Measurements from ENCODE around the gene LCN6.
A peak's percentile ranks its signal among the peaks of the same experiment; 100 is the strongest.

Gene LCN6

GRCh38 chr9:136760834-136761544 is 12.7 kb upstream of the LCN6 start:
- TF ChIP-seq CTCF (IDR thresholded peaks at IDR 0.05; ENCODE audit: extremely low read depth, missing control alignments), result peak; percentile 64
- DNase-seq (ENCODE audit: low spot score), result peak; percentile 64

GRCh38 chr9:136760424-136760823 is 12.1 kb upstream of the LCN6 start:
- TF ChIP-seq CTCF (IDR thresholded peaks at IDR 0.05; ENCODE audit: extremely low read depth, missing control alignments), result no peak

GRCh38 chr9:136759436-136760325 is 11.4 kb upstream of the LCN6 start:
- no peak for TF ChIP-seq CTCF (IDR thresholded peaks at IDR 0.05; ENCODE audit: extremely low read depth, missing control alignments)
- no peak for DNase-seq (ENCODE audit: low spot score)

More at GRCh38 chr9:136760424-136760823, 12.1 kb upstream of the LCN6 start:
- no peak for DNase-seq (ENCODE audit: low spot score)

- no peak for TF ChIP-seq CTCF (IDR thresholded peaks at IDR 0.05; ENCODE audit: extremely low read depth, missing control alignments)
- no peak for DNase-seq (ENCODE audit: low spot score)
Measured at GRCh38 chr9:136759001-136759400, 10.7 kb upstream of the LCN6 start.

GRCh38 chr9:136757751-136758140 is 9.4 kb upstream of the LCN6 start:
- no peak for TF ChIP-seq CTCF (IDR thresholded peaks at IDR 0.05; ENCODE audit: extremely low read depth, missing control alignments)
- no peak for DNase-seq (ENCODE audit: low spot score)

GRCh38 chr9:136757328-136757727 is 9.0 kb upstream of the LCN6 start:
- no peak for DNase-seq (ENCODE audit: low spot score)

More at GRCh38 chr9:136757328-136757727, 9.0 kb upstream of the LCN6 start:
- TF ChIP-seq CTCF (IDR thresholded peaks at IDR 0.05; ENCODE audit: extremely low read depth, missing control alignments), result no peak

Data from GM20000 (cell line).